AG04450 (cell line): Measurements from ENCODE around the gene NFIA. TPM values are rescaled to one million over a fixed set of nuclear protein-coding genes. Genes with fewer than 3 reads are reported as not detected.
"Not testable (repeated sequence)": the region's sequence is repeated elsewhere in the genome, so short reads cannot be mapped to it uniquely, and the experiment has no call there.

Experiments
- CTCF ChIA-PET: fragments of 300-600, 350-600 bp; formaldehyde crosslinking; extraction: SDS; loops from one replicate; lab custom pipeline; 2022; ENCODE audit warnings: antibody characterized with exemption, inconsistent platforms; lab: Charles Lee
- POLR2A ChIA-PET: fragments of 350-600 bp; formaldehyde crosslinking; extraction: SDS; loops from one replicate; lab custom pipeline; 2021; ENCODE audit warnings: antibody characterized with exemption, inconsistent platforms; lab: Yijun Ruan, JAX
- DNase-seq: peaks from one replicate; pipeline ENCODE4 v3.0.0-alpha.2; 2011; ENCODE audit warnings: low read depth, low spot score
- H3K27ac ChIP-seq: one replicate; pipeline ENCODE4 v1.5.1; 2012; ENCODE audit warnings: low read depth, low read length, control low read depth
- H3K27me3 ChIP-seq: one replicate; pipeline ENCODE4 v1.6.0; 2012; ENCODE audit warnings: low read length; ENCODE audit not compliant: control insufficient read depth, insufficient read depth
- H3K4me3 ChIP-seq: 2 replicates; pipeline ENCODE4 v1.5.1; 2011; ENCODE audit warnings: mild to moderate bottlenecking, low read depth, low read length, control low read depth
- H3K9me3 ChIP-seq: 2 replicates; pipeline ENCODE4 v1.5.1; 2012; ENCODE audit warnings: low read length; ENCODE audit not compliant: control insufficient read depth, insufficient read depth
- CTCF ChIP-seq: IDR thresholded peaks from 2 replicates; pipeline ENCODE4 v1.5.1; 2011; ENCODE audit warnings: low read depth, low read length, control low read depth, inconsistent platforms
- polyA plus RNA-seq: library from polyadenylated mRNA; depleted of rRNA; stranded (reverse); fragments of >200 nt; gene quantifications from 2 replicates; pipeline ENCODE4 v1.2.3, GENCODE V29; 2011

Gene NFIA
- polyA plus RNA-seq, 1 experiment = 3.9 TPM

- no peak overlapping the region for H3K4me3 ChIP-seq
- no peaks in the 10 kb centered on the region for H3K9me3 ChIP-seq
- H3K27me3 ChIP-seq = no peaks in the 10 kb centered on the region
- POLR2A ChIA-PET = no interaction called here
- TF ChIP-seq CTCF = no peak
- DNase-seq = no peak
- CTCF ChIA-PET = interaction anchor here (0.7 kb wide), 1 partner anchor 484 kb away, joined by 4 read pairs; no protein-coding TSS in a partner anchor
- no peak overlapping the region for H3K27ac ChIP-seq
These were observed 379.3 kb downstream of the NFIA start for GRCh38 chr1:61461406-61462384.

GRCh38 chr1:61462628-61463027, 380.3 kb downstream of the NFIA start:
- CTCF ChIA-PET = interaction anchor here (3.1 kb wide), 1 partner anchor 9 kb away, joined by 13 read pairs; no protein-coding TSS in a partner anchor
- DNase-seq = no peak

GRCh38 chr1:61463220-61463619, 380.9 kb downstream of the NFIA start:
- H3K27ac ChIP-seq = no peak overlapping the region
- no peak for DNase-seq
- no peak overlapping the region for H3K4me3 ChIP-seq
- ChIA-PET CTCF (interaction anchor here (3.1 kb wide), 1 partner anchor 10 kb away, joined by 13 read pairs; no protein-coding TSS in a partner anchor), POLR2A (no interaction called here)
- H3K9me3 ChIP-seq = no peaks in the 10 kb centered on the region
- H3K27me3 ChIP-seq = no peaks in the 10 kb centered on the region
- TF ChIP-seq CTCF = no peak

More at GRCh38 chr1:61462628-61463027, 380.3 kb downstream of the NFIA start:
- H3K9me3 ChIP-seq = no peaks in the 10 kb centered on the region
- TF ChIP-seq CTCF = no peak
- no peaks in the 10 kb centered on the region for H3K27me3 ChIP-seq
- POLR2A ChIA-PET = no interaction called here
- no peak overlapping the region for H3K4me3 ChIP-seq
- H3K27ac ChIP-seq = no peak overlapping the region

GRCh38 chr1:61467836-61468235, 385.5 kb downstream of the NFIA start:
- H3K27me3 ChIP-seq, H3K4me3 ChIP-seq, DNase-seq, POLR2A ChIA-PET, H3K9me3 ChIP-seq, CTCF ChIA-PET, H3K27ac ChIP-seq: not testable (repeated sequence)

DNA sequence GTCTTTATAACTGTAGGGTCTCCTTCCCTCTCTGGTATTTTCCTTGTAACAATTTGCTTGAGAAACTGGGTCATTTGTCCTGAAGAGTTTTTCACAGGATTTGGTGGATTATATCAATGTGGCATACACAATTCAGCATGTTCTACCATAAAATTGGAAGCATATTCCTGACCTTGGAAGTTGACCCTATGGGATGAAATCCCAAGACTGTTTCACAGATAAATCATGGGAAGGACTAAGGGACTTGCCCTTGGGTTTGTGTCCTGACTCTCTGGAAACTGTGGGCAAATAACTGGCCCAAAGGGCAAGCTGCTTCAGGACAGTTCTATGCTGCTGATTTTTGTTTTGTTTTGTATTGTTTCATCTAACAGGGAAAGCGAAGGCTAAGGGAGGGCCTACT, 387.0 kb downstream of the NFIA start:
- no peak for DNase-seq
- H3K4me3 ChIP-seq = no peak overlapping the region
- H3K27ac ChIP-seq = no peak overlapping the region
- no peaks in the 10 kb centered on the region for H3K27me3 ChIP-seq
- ChIA-PET POLR2A (no interaction called here), CTCF (no interaction called here)
- TF ChIP-seq CTCF = no peak
- H3K9me3 ChIP-seq = no peaks in the 10 kb centered on the region
